Cardiac fibroblast (primary cell): ENCODE data around the gene EIF2AK2.
A peak's percentile ranks its signal among the peaks of the same experiment; 100 is the strongest.

Experiments used
- DNase-seq, 2 donors: peaks; one replicate each; pipeline versions ENCODE4 v3.0.0 to v3.0.0-alpha.2; 2010; ENCODE audit warnings: low read depth in 2 of 2
- H3K4me3 ChIP-seq, 2 donors: replicated peaks in 1 of 2; 1 replicate in 1 of 2; 2 replicates in 1 of 2; pipeline ENCODE4 v1.5.1; 2011; ENCODE audit warnings: low read depth in 2 of 2, low read length in 2 of 2, mild to moderate bottlenecking in 2 of 2, moderate library complexity in 1 of 2
- TF ChIP-seq, protein P1 (sequence below): IDR thresholded peaks from one replicate; pipeline ENCODE4 v1.5.1; 2011; ENCODE audit warnings: low read depth, mild to moderate bottlenecking, low read length, inconsistent platforms

EIF2AK2 gene

GRCh38 chr2:37084797-37085196 is 72.0 kb downstream of the EIF2AK2 start:
- H3K4me3 ChIP-seq = peak overlapping the region; percentile 71 to 98
- DNase-seq = no peak
- TF ChIP-seq, protein P1, sequence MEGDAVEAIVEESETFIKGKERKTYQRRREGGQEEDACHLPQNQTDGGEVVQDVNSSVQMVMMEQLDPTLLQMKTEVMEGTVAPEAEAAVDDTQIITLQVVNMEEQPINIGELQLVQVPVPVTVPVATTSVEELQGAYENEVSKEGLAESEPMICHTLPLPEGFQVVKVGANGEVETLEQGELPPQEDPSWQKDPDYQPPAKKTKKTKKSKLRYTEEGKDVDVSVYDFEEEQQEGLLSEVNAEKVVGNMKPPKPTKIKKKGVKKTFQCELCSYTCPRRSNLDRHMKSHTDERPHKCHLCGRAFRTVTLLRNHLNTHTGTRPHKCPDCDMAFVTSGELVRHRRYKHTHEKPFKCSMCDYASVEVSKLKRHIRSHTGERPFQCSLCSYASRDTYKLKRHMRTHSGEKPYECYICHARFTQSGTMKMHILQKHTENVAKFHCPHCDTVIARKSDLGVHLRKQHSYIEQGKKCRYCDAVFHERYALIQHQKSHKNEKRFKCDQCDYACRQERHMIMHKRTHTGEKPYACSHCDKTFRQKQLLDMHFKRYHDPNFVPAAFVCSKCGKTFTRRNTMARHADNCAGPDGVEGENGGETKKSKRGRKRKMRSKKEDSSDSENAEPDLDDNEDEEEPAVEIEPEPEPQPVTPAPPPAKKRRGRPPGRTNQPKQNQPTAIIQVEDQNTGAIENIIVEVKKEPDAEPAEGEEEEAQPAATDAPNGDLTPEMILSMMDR = no peak

DNA sequence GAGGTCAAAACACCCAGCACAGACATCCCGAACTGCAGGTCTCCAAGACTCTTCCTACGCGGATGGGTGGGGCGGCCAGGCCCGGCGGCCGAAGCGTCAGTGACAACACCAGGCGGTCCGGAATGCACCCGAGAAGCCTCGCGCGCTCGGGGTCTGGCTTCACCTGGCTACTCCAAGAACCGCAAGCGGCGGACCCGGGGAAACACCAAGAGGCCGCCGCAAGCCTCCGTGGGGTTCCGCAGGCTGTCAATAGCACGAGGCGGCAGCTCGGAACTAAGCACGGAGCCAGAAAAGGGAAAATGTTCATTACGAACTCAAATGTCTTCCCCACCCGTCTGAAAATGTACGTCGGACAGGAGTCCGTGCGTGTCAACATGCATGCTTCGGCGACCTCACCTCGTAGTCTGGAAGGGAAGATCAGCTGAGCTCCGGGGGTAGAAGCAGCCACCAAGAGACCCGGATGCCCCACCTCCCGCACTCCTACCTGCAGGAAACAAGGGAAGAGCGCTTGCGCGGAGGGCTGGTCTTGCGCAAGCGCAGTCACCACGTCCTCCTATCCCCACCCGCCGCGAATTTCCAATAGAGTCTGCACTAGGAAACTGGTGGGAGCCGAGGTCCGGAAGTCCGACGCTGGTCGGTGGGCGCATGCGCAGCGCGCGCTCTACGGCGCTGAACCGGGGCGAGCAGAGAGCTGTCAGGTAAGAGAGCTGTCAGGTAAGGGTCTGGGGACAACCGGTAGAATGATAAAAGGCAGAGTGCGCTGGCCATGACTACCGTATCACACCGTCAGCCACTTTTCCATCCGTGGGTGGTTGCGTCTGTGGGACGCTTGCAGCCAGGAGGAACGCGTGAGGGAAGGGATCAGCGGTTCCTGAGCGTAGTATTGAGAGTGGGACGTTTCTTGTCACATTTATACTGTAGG is 72.6 kb downstream of the EIF2AK2 start, which contains the start of the genes GPATCH11 and HEATR5B:
TSS of gene GPATCH11 (plus strand) at position 646 of the 922 bp plus-strand sequence. CDS start 3,864 bp downstream, outside the sequence.
TSS of gene HEATR5B (minus strand) at position 500 of the 922 bp plus-strand sequence. CDS start 958 bp downstream, outside the sequence.
- peak; percentile 97 to 98 for DNase-seq
- H3K4me3 ChIP-seq = peak within 1 kb of the TSS; percentile 71 to 98

GRCh38 chr2:37080689-37081088 is 76.1 kb downstream of the EIF2AK2 start:
- H3K4me3 ChIP-seq = no peak overlapping the region
- TF ChIP-seq, protein P1 = no peak
- no peak for DNase-seq

More for the DNA sequence above, 72.6 kb downstream of the EIF2AK2 start, which contains the start of the genes GPATCH11 and HEATR5B:
- TF ChIP-seq, protein P1 = no peak

DNA sequence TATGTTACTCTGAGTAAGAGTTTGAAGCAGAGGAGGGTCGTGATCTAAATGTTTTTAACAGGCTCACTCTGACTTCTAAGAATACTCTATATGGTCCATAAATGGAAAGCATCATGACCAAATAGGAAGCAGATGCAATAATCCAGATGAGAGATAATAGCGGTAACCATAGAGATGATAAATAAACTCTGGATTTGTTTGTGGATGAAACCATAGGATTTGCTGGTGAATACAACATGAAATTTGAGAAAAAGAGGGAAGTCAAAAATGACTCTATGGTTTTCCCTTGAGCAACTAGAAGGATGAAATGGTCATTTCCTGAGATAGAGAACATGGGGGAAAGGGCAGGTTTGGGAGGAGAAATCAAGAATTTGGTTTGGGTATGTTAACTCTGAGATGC is 76.5 kb downstream of the EIF2AK2 start:
- no peak overlapping the region for H3K4me3 ChIP-seq
- TF ChIP-seq, protein P1 = no peak
- DNase-seq = peak; percentile 6 to 7

GRCh38 chr2:37070931-37071330 is 85.8 kb downstream of the EIF2AK2 start:
- no peak overlapping the region for H3K4me3 ChIP-seq
- TF ChIP-seq, protein P1 = no peak
- no peak for DNase-seq

GRCh38 chr2:37068686-37069085 is 88.1 kb downstream of the EIF2AK2 start:
- no peak overlapping the region for H3K4me3 ChIP-seq
- DNase-seq = no peak
- TF ChIP-seq, protein P1 = no peak
